ENCODE results near the gene DYRK2.

Gene DYRK2

GRCh38 chr12:67704071-67704470 lies 55.5 kb downstream of the DYRK2 start:
- Histone ChIP-seq H3K4me3 (ENCODE audit: severe bottlenecking) (no peak overlapping the region), H3K27me3 (ENCODE audit: insufficient read depth, poor library complexity, severe bottlenecking) (no peaks in the 10 kb centered on the region), H3K9me3 (ENCODE audit: severe bottlenecking) (no peaks in the 10 kb centered on the region), H3K36me3 (ENCODE audit: low read depth) (no peaks in the 10 kb centered on the region), H3K4me1 (ENCODE audit: insufficient read depth, poor library complexity, severe bottlenecking) (peaks cover 16% of the 10 kb centered on the region), H3K27ac (ENCODE audit: poor library complexity, severe bottlenecking) (no peak overlapping the region)
- TF ChIP-seq, protein P1, sequence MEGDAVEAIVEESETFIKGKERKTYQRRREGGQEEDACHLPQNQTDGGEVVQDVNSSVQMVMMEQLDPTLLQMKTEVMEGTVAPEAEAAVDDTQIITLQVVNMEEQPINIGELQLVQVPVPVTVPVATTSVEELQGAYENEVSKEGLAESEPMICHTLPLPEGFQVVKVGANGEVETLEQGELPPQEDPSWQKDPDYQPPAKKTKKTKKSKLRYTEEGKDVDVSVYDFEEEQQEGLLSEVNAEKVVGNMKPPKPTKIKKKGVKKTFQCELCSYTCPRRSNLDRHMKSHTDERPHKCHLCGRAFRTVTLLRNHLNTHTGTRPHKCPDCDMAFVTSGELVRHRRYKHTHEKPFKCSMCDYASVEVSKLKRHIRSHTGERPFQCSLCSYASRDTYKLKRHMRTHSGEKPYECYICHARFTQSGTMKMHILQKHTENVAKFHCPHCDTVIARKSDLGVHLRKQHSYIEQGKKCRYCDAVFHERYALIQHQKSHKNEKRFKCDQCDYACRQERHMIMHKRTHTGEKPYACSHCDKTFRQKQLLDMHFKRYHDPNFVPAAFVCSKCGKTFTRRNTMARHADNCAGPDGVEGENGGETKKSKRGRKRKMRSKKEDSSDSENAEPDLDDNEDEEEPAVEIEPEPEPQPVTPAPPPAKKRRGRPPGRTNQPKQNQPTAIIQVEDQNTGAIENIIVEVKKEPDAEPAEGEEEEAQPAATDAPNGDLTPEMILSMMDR (IDR thresholded peaks at IDR 0.05; ENCODE audit: poor library complexity, severe bottlenecking): no peak
- ATAC-seq (ENCODE audit: low read depth): no peak
- no peak for DNase-seq (ENCODE audit: low spot score)

DNA sequence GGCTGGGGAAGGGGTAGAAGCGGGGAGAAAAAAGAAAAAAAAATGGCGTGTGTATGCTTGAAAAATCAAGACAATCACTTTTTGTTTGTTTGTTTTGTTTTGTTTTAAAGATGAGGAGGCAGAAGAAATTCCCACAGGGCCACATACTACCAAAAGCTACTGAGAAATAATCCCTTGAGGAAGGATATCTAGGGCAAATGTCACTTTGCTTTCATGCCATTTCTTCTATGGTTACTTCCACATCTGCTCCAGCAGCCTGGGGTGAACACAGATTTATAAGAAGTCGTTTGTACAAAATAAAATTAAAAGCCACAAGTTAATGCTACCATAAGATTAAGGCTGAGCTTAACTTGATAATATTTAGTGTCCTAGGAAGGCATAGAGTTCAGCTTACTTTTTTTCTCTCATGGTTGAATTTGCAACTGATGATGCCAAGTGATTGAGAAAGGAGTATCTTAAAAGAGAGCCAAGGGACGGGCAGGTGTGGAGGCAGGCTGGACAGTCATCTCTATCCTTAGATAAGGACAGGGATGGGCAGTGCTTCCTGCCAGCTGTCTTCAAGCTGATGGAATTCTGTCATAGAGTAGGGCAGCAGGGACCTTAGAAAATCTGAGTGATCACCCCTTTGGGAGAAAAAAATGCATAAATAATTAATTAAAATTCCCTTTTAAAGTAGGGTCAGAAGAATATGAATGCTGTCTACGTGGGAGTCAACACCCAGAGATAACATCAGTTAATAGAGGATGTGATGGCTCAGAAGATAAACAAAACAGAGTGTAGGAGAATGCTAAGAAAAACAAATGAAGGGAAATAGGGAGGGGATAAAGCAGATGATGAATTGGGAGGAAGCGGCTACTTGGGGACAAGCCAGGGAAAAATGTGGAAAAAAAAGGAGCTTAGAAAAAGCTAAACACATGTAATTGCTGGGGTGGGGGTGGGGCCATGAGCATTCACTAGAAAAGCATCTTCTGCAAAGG lies 57.1 kb downstream of the DYRK2 start:
- Histone ChIP-seq H3K36me3 (ENCODE audit: low read depth) (no peaks in the 10 kb centered on the region), H3K4me3 (ENCODE audit: severe bottlenecking) (no peak overlapping the region), H3K9me3 (ENCODE audit: severe bottlenecking) (no peaks in the 10 kb centered on the region), H3K27me3 (ENCODE audit: insufficient read depth, poor library complexity, severe bottlenecking) (no peaks in the 10 kb centered on the region), H3K4me1 (ENCODE audit: insufficient read depth, poor library complexity, severe bottlenecking) (peaks cover 16% of the 10 kb centered on the region), H3K27ac (ENCODE audit: poor library complexity, severe bottlenecking) (peak overlapping the region; percentile 43)
- DNase-seq (ENCODE audit: low spot score) (no peak), ATAC-seq (ENCODE audit: low read depth) (peak; percentile 89)
- TF ChIP-seq, protein P1 (IDR thresholded peaks at IDR 0.05; ENCODE audit: poor library complexity, severe bottlenecking): no peak

- Histone ChIP-seq H3K36me3 (ENCODE audit: low read depth) (no peaks in the 10 kb centered on the region), H3K27ac (ENCODE audit: poor library complexity, severe bottlenecking) (no peak overlapping the region), H3K4me1 (ENCODE audit: insufficient read depth, poor library complexity, severe bottlenecking) (peaks cover 17% of the 10 kb centered on the region), H3K4me3 (ENCODE audit: severe bottlenecking) (no peak overlapping the region), H3K9me3 (ENCODE audit: severe bottlenecking) (no peaks in the 10 kb centered on the region), H3K27me3 (ENCODE audit: insufficient read depth, poor library complexity, severe bottlenecking) (no peaks in the 10 kb centered on the region)
- no peak for ATAC-seq (ENCODE audit: low read depth)
- no peak for DNase-seq (ENCODE audit: low spot score)
- TF ChIP-seq, protein P1 (IDR thresholded peaks at IDR 0.05; ENCODE audit: poor library complexity, severe bottlenecking): no peak
Measured at GRCh38 chr12:67709367-67709954, 60.9 kb downstream of the DYRK2 start.

GRCh38 chr12:67710582-67710981 lies 62.0 kb downstream of the DYRK2 start:
- TF ChIP-seq, protein P1 (IDR thresholded peaks at IDR 0.05; ENCODE audit: poor library complexity, severe bottlenecking): no peak
- Histone ChIP-seq H3K27me3 (ENCODE audit: insufficient read depth, poor library complexity, severe bottlenecking) (no peaks in the 10 kb centered on the region), H3K36me3 (ENCODE audit: low read depth) (no peaks in the 10 kb centered on the region), H3K9me3 (ENCODE audit: severe bottlenecking) (no peaks in the 10 kb centered on the region), H3K27ac (ENCODE audit: poor library complexity, severe bottlenecking) (no peak overlapping the region), H3K4me1 (ENCODE audit: insufficient read depth, poor library complexity, severe bottlenecking) (peaks cover 18% of the 10 kb centered on the region), H3K4me3 (ENCODE audit: severe bottlenecking) (no peak overlapping the region)
- ATAC-seq (ENCODE audit: low read depth): no peak
- DNase-seq (ENCODE audit: low spot score): no peak

All from RWPE2 (cell line).